ENCODE data around the gene NUTM2F.
"Not testable (repeated sequence)": the region's sequence is repeated elsewhere in the genome, so short reads cannot be mapped to it uniquely, and the experiment has no call there.

The NUTM2F gene, protein sequence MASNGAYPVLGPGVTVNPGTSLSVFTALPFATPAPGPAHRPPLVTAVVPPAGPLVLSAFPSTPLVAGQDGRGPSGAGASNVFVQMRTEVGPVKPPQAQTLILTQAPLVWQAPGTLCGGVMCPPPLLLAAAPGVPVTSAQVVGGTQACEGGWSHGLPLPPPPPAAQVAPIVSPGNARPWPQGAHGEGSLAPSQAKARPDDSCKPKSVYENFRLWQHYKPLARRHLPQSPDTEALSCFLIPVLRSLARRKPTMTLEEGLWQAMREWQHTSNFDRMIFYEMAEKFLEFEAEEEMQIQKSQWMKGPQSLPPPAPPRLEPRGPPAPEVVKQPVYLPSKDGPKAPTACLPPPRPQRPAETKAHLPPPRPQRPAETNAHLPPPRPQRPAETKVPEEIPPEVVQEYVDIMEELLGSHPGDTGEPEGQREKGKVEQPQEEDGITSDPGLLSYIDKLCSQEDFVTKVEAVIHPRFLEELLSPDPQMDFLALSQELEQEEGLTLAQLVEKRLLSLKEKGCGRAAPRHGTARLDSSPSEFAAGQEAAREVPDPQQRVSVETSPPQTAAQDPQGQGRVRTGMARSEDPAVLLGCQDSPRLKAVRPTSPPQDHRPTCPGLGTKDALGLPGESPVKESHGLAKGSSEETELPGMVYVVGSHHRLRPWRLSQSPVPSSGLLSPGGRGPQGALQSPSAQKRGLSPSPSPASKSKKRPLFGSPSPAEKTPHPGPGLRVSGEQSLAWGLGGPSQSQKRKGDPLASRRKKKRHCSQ

GRCh38 chr9:94328544-94328943 lies at the start of gene NUTM2F:
Gene NUTM2F, minus strand, starts transcription at chr9:94328644. Its CDS starts 21 bp downstream, at chr9:94328623.
- DNase-seq (ENCODE audit: low read depth, low spot score): not testable (repeated sequence)

GRCh38 chr9:94375197-94375596 lies 46.8 kb upstream of the NUTM2F start:
- not testable (repeated sequence) for DNase-seq (ENCODE audit: low read depth, low spot score)

DNA sequence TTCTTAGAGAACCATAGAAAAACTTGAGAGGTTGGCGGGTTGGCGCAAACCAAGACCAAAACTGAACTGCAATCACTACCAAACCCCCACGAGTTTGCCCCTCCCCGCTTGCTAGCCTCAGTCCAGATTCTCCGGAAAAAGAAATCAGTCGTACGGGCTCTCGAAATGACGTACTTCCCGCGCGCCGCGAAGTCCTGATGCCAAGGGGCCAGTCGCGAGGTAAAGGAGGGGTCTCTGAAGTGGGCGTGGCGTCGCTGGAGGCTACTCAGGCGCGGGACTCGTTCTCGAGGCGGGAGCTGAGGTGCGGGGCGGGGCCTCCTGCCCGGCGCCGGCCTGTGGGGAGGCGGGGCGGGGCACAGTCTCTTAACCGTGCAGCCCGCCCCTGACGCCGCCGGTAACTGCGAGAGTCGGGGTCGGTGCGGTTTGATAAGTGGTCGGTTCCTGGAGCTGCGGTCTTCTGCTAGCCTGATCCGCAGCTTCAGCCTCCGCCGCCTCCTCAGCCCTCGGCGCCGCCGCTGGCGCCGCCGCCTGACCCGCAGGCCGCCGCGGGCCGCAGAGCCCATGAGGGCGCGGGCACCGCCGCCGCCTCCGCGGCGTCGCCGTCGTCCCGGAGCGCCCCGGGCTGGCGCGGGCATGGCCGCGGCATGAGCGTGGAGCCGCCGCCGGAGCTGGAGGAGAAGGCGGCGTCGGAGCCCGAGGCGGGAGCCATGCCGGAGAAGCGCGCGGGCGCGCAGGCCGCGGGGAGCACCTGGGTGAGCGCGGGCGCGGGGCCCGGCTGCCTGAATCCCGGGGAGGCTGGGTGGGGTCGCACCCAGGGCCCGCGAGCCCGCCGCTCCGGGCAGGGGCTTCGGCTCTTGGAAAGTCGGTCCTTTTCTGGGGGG lies 46.0 kb upstream of the NUTM2F start:
- peak; percentile 25 for DNase-seq (ENCODE audit: low read depth, low spot score)

GRCh38 chr9:94373779-94374175 lies 45.3 kb upstream of the NUTM2F start:
- not testable (repeated sequence) for DNase-seq (ENCODE audit: low read depth, low spot score)

- not testable (repeated sequence) for DNase-seq (ENCODE audit: low read depth, low spot score)
Observed at GRCh38 chr9:94370266-94370665, 41.8 kb upstream of the NUTM2F start.

- not testable (repeated sequence) for DNase-seq (ENCODE audit: low read depth, low spot score)
Observed at GRCh38 chr9:94364093-94364614, 35.7 kb upstream of the NUTM2F start.

GRCh38 chr9:94357158-94357557 lies 28.7 kb upstream of the NUTM2F start:
- DNase-seq (ENCODE audit: low read depth, low spot score): not testable (repeated sequence)

DNA sequence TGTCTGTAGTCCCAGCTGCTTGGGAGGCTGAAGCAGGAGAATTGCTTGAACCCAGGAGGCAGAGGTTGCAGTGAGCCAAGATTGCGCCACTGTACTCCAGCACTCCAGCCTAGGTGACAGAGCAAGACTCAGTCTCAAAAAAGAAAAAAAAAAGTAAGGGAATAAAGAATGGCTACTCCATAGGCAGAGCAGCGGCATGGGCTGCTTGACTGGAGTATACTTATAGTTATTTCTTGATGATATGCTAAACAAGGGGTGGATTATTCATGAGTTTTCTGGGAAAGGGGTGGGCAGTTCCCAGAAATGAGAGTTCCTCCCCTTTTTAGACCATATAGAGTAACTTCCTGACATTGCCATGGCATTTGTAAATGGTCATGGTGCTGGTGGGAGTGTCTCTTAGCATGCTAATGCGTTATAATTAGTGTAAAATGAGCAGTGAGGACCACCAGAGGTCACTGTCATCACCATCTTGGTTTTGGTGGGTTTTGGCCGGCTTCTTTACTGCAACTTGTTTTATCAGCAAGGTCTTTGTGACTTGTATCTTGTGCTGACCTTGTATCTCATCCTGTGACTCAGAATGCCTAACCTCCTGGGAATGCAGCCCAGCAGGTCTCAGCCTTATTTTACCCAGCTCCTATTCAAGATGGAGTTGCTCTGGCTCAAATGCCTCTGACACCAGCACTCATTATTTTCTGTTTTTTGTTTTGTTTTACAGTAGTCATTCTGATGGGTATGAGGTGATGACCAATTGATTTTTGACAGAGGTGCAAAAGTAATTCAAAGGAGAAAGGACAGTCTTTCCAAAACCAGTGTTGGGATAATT lies 23.7 kb upstream of the NUTM2F start:
- DNase-seq (ENCODE audit: low read depth, low spot score): not testable (repeated sequence)

- not testable (repeated sequence) for DNase-seq (ENCODE audit: low read depth, low spot score)
Observed at GRCh38 chr9:94348754-94349153, 20.3 kb upstream of the NUTM2F start.

DNA sequence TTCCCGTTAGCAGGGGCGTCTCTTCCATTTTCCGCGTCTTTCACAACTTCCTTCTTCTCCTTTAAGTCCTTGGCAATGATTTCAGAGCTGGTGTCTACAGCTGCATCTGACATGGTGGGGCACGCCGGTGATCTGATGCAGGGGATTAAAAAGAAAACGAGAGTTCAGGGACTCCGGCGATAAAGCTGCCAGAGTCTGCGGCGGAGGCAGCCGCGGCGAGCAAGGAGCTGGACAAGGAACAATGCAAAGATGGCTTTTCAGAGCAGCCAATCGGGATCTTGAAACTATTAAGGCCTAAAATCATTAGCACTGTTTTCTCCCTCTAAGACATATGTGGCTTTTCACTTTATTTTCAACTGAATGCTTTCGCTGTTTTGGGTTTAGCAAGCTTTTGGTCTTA lies 19.0 kb upstream of the NUTM2F start:
- not testable (repeated sequence) for DNase-seq (ENCODE audit: low read depth, low spot score)

DNA sequence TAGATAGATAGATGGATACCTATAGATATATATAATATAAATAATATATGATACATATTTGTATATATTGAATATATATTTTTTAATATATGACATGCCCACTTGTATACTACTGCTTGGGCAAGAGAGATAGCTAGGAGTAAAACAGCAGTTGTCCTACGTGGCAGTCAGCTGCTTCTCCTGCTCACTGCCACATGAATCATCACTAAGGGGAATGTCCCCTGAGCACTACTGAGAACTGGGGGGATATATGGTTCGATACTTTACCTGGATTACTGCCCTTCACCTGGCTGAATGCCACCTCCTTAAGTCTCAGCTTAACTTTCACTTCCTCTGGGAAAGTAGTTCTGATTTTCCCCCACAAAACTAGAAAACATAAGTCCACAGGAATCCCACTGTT lies 13.3 kb upstream of the NUTM2F start:
- not testable (repeated sequence) for DNase-seq (ENCODE audit: low read depth, low spot score)

GRCh38 chr9:94340750-94341149 lies 12.3 kb upstream of the NUTM2F start:
- not testable (repeated sequence) for DNase-seq (ENCODE audit: low read depth, low spot score)

DNA sequence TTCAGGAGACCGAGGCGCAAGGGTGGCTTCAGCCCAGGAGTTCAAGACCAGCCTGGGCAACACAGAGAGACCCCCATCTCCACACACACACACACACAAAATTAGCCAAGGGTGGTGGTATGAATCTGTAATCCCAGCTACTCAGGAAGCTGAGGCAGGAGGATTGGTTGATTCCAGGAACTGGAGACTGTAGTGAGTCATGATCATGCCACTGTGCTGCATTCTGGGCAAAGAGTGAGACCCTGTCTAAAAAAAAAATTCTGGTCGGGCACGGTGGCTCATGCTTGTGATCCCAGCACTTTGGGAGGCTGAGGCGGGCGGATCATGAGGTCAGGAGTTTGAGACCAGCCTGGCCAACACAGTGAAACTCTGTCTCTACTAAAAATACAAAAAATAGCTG lies 11.2 kb upstream of the NUTM2F start:
- DNase-seq (ENCODE audit: low read depth, low spot score): not testable (repeated sequence)

DNA sequence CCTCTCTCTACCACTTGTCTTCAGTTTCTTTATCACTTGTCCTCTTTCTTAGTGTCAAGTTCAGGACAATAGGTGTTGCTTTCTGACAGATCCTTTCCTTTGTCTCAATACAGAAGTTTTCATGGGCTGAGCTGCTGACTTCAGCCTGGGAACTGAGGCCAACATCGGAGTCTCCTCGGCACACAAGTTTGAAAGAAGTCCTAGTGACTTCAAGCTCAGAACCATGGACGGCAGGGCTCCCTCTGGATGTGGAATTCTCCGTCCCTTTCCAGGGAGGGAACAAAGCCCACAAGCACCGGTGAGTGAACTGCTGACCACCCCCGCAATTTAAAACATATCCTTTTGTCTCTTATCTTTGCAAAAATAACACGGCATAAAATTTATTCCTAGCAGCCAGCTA lies 10.3 kb upstream of the NUTM2F start:
- not testable (repeated sequence) for DNase-seq (ENCODE audit: low read depth, low spot score)

DNA sequence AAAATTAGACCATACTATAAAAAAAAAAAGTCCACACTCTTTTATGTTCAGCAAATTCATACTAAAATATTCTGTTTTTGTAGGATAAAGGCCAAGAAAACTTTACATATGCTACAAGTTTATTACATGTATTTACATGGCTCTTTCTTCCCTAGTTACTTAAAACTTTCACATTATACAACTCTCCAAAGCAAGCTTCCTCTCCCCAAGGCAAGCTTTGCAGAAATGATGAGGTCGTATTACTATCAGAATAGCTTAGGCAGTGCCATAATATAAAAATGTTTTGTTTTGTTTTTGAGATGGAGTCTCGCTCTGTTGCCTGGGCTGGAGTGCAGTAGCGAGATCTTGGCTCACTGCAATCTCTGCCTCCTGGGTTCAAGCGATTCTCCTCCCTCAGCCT lies 8.0 kb upstream of the NUTM2F start:
- DNase-seq (ENCODE audit: low read depth, low spot score): not testable (repeated sequence)

- DNase-seq (ENCODE audit: low read depth, low spot score): not testable (repeated sequence)
Observed at GRCh38 chr9:94325583-94325982, 2.9 kb downstream of the NUTM2F start.

- DNase-seq (ENCODE audit: low read depth, low spot score): not testable (repeated sequence)
Observed at GRCh38 chr9:94323153-94323798, 5.2 kb downstream of the NUTM2F start.

DNA sequence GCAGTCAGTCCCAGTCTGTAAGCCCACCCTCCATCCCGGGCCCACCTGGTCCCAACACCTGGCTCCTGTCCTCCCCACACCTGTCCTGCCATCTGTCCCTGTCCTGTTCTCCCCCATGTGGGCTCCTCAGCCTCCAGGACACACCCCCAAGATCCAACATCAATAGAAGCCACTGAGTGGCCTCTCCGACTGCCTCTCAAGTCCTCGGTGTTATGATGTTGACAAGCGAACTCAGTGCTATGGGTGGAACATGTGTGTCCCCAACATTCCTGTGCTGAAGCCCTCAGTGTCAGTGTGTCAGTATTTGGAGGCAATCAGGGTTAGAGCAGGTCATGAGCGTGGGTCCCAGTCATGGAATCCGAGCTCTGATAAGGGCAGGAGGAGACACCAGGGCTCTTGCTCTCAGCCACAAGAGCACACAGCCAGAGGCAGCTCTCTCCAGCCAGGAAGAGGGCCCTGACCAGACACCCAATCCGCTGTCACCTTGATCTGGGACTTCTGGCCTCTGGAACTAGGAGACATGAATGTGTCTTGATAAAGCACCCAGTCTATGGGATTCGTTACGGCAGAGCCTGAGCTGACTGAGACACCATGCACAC lies 6.0 kb downstream of the NUTM2F start:
- DNase-seq (ENCODE audit: low read depth, low spot score): not testable (repeated sequence)

DNA sequence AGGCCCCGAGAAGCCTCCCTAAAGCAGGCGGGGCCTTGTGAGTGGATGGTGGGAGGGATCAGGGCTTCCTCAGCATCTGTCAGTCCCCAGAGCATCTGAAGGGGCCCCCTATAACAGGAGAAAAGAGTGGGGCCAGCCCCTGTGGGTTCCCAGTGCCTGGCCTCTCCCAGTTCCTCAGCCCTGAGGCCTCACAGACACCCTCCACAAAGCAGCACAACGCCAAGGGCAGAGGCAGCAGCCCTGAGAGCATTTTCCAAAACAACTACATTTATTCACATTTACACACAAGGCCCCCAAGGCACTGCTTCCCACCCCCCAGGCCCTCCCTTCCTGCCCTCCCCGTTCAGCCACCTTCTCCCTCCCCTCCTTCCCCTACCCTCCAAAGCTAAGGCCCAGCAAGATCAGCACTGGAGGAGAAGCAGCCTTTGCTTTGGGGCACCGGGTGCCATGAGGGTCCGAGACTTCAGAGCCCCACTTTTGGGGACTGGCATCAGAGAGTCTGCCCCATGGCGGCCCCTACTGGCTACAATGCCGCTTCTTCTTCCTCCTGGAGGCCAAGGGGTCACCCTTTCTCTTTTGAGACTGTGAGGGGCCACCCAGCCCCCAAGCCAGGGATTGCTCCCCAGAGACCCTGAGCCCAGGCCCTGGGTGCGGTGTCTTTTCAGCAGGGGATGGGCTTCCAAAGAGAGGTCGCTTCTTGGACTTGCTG lies 10.3 kb downstream of the NUTM2F start:
- DNase-seq (ENCODE audit: low read depth, low spot score): not testable (repeated sequence)

Measured in iPS DF 19.7 (cell line).